HAP-1 (cell line): ENCODE data around the gene VCAN.

Experiments
- DNase-seq, 2 experiments: peaks; one replicate each; pipeline ENCODE4 v3.0.0-alpha.2; 2016 to 2020; ENCODE audit warnings: low spot score in 2 of 2
- H3K27me3 ChIP-seq: fragments of 250-450 bp; sonication (Bioruptor Pico); 2 replicates; pipeline ENCODE4 v1.5.1; 2020; ENCODE audit warnings: low read depth, mild to moderate bottlenecking, moderate library complexity
- H3K36me3 ChIP-seq: fragments of 250-450 bp; sonication (Bioruptor Pico); replicated peaks from 2 replicates; pipeline ENCODE4 v1.5.1; 2020; ENCODE audit warnings: mild to moderate bottlenecking
- H3K4me1 ChIP-seq: fragments of 250-450 bp; sonication (Bioruptor Pico); 2 replicates; pipeline ENCODE4 v1.5.1; 2020; ENCODE audit warnings: mild to moderate bottlenecking
- H3K4me3 ChIP-seq: fragments of 250-450 bp; sonication (Bioruptor Pico); 2 replicates; pipeline ENCODE4 v1.5.1; 2020; ENCODE audit warnings: mild to moderate bottlenecking, moderate library complexity
- H3K9me3 ChIP-seq: fragments of 250-450 bp; sonication (Bioruptor Pico); 2 replicates; pipeline ENCODE4 v1.5.1; 2020; ENCODE audit warnings: mild to moderate bottlenecking, moderate library complexity
- in situ Hi-C: fragments of 300-500 bp; cut with MboI; formaldehyde crosslinking; loops from 3 replicates; pipeline ENCODE4 v1.14.3; 2020; ENCODE audit warnings: low sequenced_read_pairs, inconsistent platforms, mixed read lengths

Gene VCAN

GRCh38 chr5:83493644-83494043 lies 22.1 kb downstream of the VCAN start:
- no peaks in the 10 kb centered on the region for H3K27me3 ChIP-seq
- in situ Hi-C loops, result no loop called here
- no peaks in the 10 kb centered on the region for H3K36me3 ChIP-seq
- no peaks in the 10 kb centered on the region for H3K4me1 ChIP-seq
- no peaks in the 10 kb centered on the region for H3K9me3 ChIP-seq
- no peak overlapping the region for H3K4me3 ChIP-seq
- DNase-seq, result no peak

- no peaks in the 10 kb centered on the region for H3K4me1 ChIP-seq
- no peak overlapping the region for H3K4me3 ChIP-seq
- no peaks in the 10 kb centered on the region for H3K9me3 ChIP-seq
- no peaks in the 10 kb centered on the region for H3K36me3 ChIP-seq
- in situ Hi-C loops, result no loop called here
- DNase-seq, result no peak
- no peaks in the 10 kb centered on the region for H3K27me3 ChIP-seq
Observed at GRCh38 chr5:83494087-83494620, 22.6 kb downstream of the VCAN start.

GRCh38 chr5:83494666-83495065 lies 23.1 kb downstream of the VCAN start:
- Histone ChIP-seq H3K4me3 (no peak overlapping the region), H3K36me3 (no peaks in the 10 kb centered on the region), H3K4me1 (no peaks in the 10 kb centered on the region), H3K9me3 (no peaks in the 10 kb centered on the region), H3K27me3 (no peaks in the 10 kb centered on the region)
- no peak for DNase-seq
- in situ Hi-C loops, result no loop called here

GRCh38 chr5:83496626-83497025 lies 25.1 kb downstream of the VCAN start:
- H3K36me3 ChIP-seq, result no peaks in the 10 kb centered on the region
- in situ Hi-C loops, result no loop called here

GRCh38 chr5:83498585-83498984 lies 27.0 kb downstream of the VCAN start:
- Histone ChIP-seq H3K4me3 (no peak overlapping the region), H3K27me3 (no peaks in the 10 kb centered on the region), H3K36me3 (no peaks in the 10 kb centered on the region), H3K9me3 (no peaks in the 10 kb centered on the region), H3K4me1 (no peaks in the 10 kb centered on the region)
- in situ Hi-C loops, result no loop called here
- no peak for DNase-seq

More at GRCh38 chr5:83496626-83497025, 25.1 kb downstream of the VCAN start:
- Histone ChIP-seq H3K27me3 (no peaks in the 10 kb centered on the region), H3K4me3 (no peak overlapping the region), H3K9me3 (no peaks in the 10 kb centered on the region), H3K4me1 (no peaks in the 10 kb centered on the region)
- DNase-seq, result no peak

- no peaks in the 10 kb centered on the region for H3K36me3 ChIP-seq
- H3K4me1 ChIP-seq, result no peaks in the 10 kb centered on the region
Observed at GRCh38 chr5:83503662-83504061, 32.1 kb downstream of the VCAN start.

GRCh38 chr5:83507431-83507830 lies 35.9 kb downstream of the VCAN start:
- Histone ChIP-seq H3K4me1 (no peaks in the 10 kb centered on the region), H3K36me3 (no peaks in the 10 kb centered on the region), H3K27me3 (no peaks in the 10 kb centered on the region), H3K4me3 (no peak overlapping the region), H3K9me3 (no peaks in the 10 kb centered on the region)
- in situ Hi-C loops, result no loop called here
- no peak for DNase-seq

More at GRCh38 chr5:83503662-83504061, 32.1 kb downstream of the VCAN start:
- in situ Hi-C loops, result no loop called here
- no peaks in the 10 kb centered on the region for H3K9me3 ChIP-seq
- H3K4me3 ChIP-seq, result no peak overlapping the region
- no peaks in the 10 kb centered on the region for H3K27me3 ChIP-seq
- no peak for DNase-seq

- DNase-seq, result peak in 1 of 2 experiments; percentile 10
- H3K36me3 ChIP-seq, result no peaks in the 10 kb centered on the region
- no peaks in the 10 kb centered on the region for H3K27me3 ChIP-seq
- H3K4me3 ChIP-seq, result no peak overlapping the region
- in situ Hi-C loops, result no loop called here
- no peaks in the 10 kb centered on the region for H3K9me3 ChIP-seq
- no peaks in the 10 kb centered on the region for H3K4me1 ChIP-seq
Observed at GRCh38 chr5:83509540-83509939, 38.0 kb downstream of the VCAN start.

- Histone ChIP-seq H3K4me3 (no peak overlapping the region), H3K36me3 (no peaks in the 10 kb centered on the region), H3K27me3 (no peaks in the 10 kb centered on the region), H3K4me1 (no peaks in the 10 kb centered on the region), H3K9me3 (no peaks in the 10 kb centered on the region)
- no peak for DNase-seq
- in situ Hi-C loops, result no loop called here
Observed at GRCh38 chr5:83510260-83510659, 38.7 kb downstream of the VCAN start.

- Histone ChIP-seq H3K4me1 (no peaks in the 10 kb centered on the region), H3K9me3 (no peaks in the 10 kb centered on the region), H3K27me3 (no peaks in the 10 kb centered on the region), H3K4me3 (no peak overlapping the region), H3K36me3 (no peaks in the 10 kb centered on the region)
- DNase-seq, result no peak
- in situ Hi-C loops, result no loop called here
Observed at GRCh38 chr5:83512061-83512745, 40.7 kb downstream of the VCAN start.

- Histone ChIP-seq H3K9me3 (no peaks in the 10 kb centered on the region), H3K36me3 (no peaks in the 10 kb centered on the region), H3K4me3 (no peak overlapping the region), H3K27me3 (no peaks in the 10 kb centered on the region), H3K4me1 (no peaks in the 10 kb centered on the region)
- no peak for DNase-seq
- in situ Hi-C loops, result no loop called here
Observed at GRCh38 chr5:83513081-83513480, 41.5 kb downstream of the VCAN start.

GRCh38 chr5:83513491-83513890 lies 41.9 kb downstream of the VCAN start:
- in situ Hi-C loops, result no loop called here
- H3K36me3 ChIP-seq, result no peaks in the 10 kb centered on the region
- no peaks in the 10 kb centered on the region for H3K27me3 ChIP-seq
- no peaks in the 10 kb centered on the region for H3K9me3 ChIP-seq
- H3K4me1 ChIP-seq, result no peaks in the 10 kb centered on the region
- H3K4me3 ChIP-seq, result no peak overlapping the region
- no peak for DNase-seq

GRCh38 chr5:83516377-83516776 lies 44.8 kb downstream of the VCAN start:
- Histone ChIP-seq H3K36me3 (no peaks in the 10 kb centered on the region), H3K4me3 (no peak overlapping the region), H3K4me1 (no peaks in the 10 kb centered on the region), H3K27me3 (no peaks in the 10 kb centered on the region), H3K9me3 (no peaks in the 10 kb centered on the region)
- DNase-seq, result no peak
- in situ Hi-C loops, result no loop called here

- Histone ChIP-seq H3K27me3 (no peaks in the 10 kb centered on the region), H3K36me3 (no peaks in the 10 kb centered on the region), H3K4me3 (no peak overlapping the region), H3K9me3 (no peaks in the 10 kb centered on the region), H3K4me1 (no peaks in the 10 kb centered on the region)
- no peak for DNase-seq
- in situ Hi-C loops, result no loop called here
Observed at GRCh38 chr5:83517072-83517687, 45.6 kb downstream of the VCAN start.
